SIG-M5 treated with dmso at 0.1 percent for 504 hours (cell line): Measurements from ENCODE around the gene RARG.
"Not testable (repeated sequence)": the region's sequence is repeated elsewhere in the genome, so short reads cannot be mapped to it uniquely, and the experiment has no call there.

ENCODE experiments used
- DNase-seq: peaks from one replicate; lab custom pipeline; 2025; ENCODE audit not compliant: unreplicated experiment; lab: John Stamatoyannopoulos, UW

RARG gene

GRCh38 chr12:53173085-53173715 lies 58.8 kb downstream of the RARG start:
- no peak for DNase-seq

- no peak for DNase-seq
Measured at GRCh38 chr12:53172352-53172751, 59.7 kb downstream of the RARG start.

- no peak for DNase-seq
Measured at GRCh38 chr12:53171725-53172329, 60.2 kb downstream of the RARG start.

GRCh38 chr12:53170876-53171724 lies 60.9 kb downstream of the RARG start:
- no peak for DNase-seq

GRCh38 chr12:53170215-53170614 lies 61.8 kb downstream of the RARG start:
- no peak for DNase-seq

- DNase-seq = no peak
Measured at GRCh38 chr12:53169644-53170043, 62.4 kb downstream of the RARG start.

- DNase-seq = no peak
Measured at GRCh38 chr12:53166837-53167236, 65.2 kb downstream of the RARG start.

GRCh38 chr12:53163008-53163407 lies 69.0 kb downstream of the RARG start:
- DNase-seq = not testable (repeated sequence)

- DNase-seq = no peak
Measured at GRCh38 chr12:53161119-53161911, 70.7 kb downstream of the RARG start.

- no peak for DNase-seq
Measured at GRCh38 chr12:53160673-53161072, 71.3 kb downstream of the RARG start.
